Left ventricle myocardium inferior (tissue), 1 donor: ENCODE measurements around the gene EBPL. TPM values are rescaled to one million over a fixed set of nuclear protein-coding genes. Genes with fewer than 3 reads are reported as not detected.

ENCODE experiments used
- DNase-seq: peaks from one replicate; pipeline ENCODE4 v3.0.0-alpha.2; 2020
- H3K27ac ChIP-seq: fragments of 200-600 bp; replicated peaks from 2 replicates; pipeline ENCODE4 v1.8.0; 2021
- H3K27me3 ChIP-seq: fragments of 200-600 bp; 2 replicates; pipeline ENCODE4 v1.8.0; 2021; ENCODE audit warnings: low read depth
- H3K36me3 ChIP-seq: fragments of 200-600 bp; 2 replicates; pipeline ENCODE4 v1.8.0; 2021
- H3K4me1 ChIP-seq: fragments of 200-600 bp; 2 replicates; pipeline ENCODE4 v1.8.0; 2021
- H3K4me3 ChIP-seq: fragments of 200-600 bp; 2 replicates; pipeline ENCODE4 v1.8.0; 2021; ENCODE audit warnings: mild to moderate bottlenecking, moderate library complexity
- H3K9me3 ChIP-seq: fragments of 200-600 bp; replicated peaks from 2 replicates; pipeline ENCODE4 v1.8.0; 2021
- intact Hi-C: fragments of 100-400 bp; cut with micrococcal nuclease; formaldehyde crosslinking; loops from one replicate; pipeline ENCODE4 v1.11.0; 2022
- total RNA-seq: library from RNA; stranded (reverse); fragmentation: NEBNext Ultra II Directional; extraction: Animal tissue kit (Norgen Biotek cat#: 25700); gene quantifications from one replicate; pipeline ENCODE4 v1.2.1, GENCODE V29; 2021
- TF ChIP-seq, protein P1 (sequence below): fragments of 200-600 bp; IDR thresholded peaks from 2 replicates; pipeline ENCODE4 v1.8.0; 2021; ENCODE audit warnings: antibody characterized with exemption, mild to moderate bottlenecking, borderline replicate concordance
- donor health status: DM: no; HTN: yes; CAD: no; lungs with severe emphysema.

Gene EBPL
- total RNA-seq, 1 donor from 2014 or later, result 6.0 TPM

DNA sequence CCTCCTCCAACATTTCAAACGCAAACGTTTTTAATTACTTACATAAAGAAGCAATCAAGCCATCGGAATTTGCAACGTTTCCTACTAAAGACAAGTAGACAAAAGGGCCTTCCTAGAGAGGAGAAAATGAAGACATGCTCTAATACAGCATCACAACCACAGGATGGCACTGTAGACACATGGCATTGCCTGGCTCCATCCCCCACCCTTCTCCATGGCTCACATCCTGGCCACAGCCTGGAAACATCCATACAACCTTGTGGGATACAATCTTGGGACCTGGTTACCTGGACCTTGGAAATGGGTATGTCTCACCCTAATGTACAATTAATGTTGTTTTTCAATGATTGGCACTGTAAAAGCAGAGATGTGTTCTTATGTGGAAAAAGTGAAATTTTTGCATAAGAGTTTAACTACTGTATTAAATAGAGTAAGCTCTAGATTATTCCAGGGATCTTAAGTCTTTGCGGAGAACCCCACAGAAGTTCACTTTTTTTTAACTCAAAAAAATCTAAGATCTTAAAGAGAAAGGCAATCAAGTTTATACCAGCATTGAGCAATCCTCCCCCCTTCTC is 21.5 kb downstream of the EBPL start:
- intact Hi-C loops, result loop anchor here (5.0 kb wide), 1 partner anchor 172 kb away; no protein-coding TSS in a partner anchor
- TF ChIP-seq, protein P1, sequence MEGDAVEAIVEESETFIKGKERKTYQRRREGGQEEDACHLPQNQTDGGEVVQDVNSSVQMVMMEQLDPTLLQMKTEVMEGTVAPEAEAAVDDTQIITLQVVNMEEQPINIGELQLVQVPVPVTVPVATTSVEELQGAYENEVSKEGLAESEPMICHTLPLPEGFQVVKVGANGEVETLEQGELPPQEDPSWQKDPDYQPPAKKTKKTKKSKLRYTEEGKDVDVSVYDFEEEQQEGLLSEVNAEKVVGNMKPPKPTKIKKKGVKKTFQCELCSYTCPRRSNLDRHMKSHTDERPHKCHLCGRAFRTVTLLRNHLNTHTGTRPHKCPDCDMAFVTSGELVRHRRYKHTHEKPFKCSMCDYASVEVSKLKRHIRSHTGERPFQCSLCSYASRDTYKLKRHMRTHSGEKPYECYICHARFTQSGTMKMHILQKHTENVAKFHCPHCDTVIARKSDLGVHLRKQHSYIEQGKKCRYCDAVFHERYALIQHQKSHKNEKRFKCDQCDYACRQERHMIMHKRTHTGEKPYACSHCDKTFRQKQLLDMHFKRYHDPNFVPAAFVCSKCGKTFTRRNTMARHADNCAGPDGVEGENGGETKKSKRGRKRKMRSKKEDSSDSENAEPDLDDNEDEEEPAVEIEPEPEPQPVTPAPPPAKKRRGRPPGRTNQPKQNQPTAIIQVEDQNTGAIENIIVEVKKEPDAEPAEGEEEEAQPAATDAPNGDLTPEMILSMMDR, result peak; percentile 74

DNA sequence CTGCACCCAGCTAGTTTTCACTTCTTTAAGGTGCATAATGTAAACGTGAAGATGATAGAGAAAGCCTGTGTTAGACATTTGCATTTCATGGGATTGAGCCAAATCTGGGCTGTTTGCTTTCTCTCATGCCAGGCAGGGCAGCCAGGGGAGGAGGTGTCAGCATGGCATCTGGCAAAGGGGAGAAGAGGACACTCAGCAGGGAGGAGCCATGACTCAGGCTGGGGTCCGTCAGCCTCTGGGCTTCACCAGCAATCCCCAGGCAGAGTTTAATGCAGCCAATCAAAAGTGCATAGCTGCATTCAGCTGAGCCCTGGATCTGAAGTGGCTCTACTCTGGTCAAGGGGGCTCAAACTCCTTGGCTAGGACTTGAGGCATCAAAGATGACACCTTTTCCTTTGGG is 23.5 kb downstream of the EBPL start:
- H3K27me3 ChIP-seq, result no peaks in the 10 kb centered on the region
- H3K9me3 ChIP-seq, result no peaks in the 10 kb centered on the region
- TF ChIP-seq, protein P1, result no peak
- H3K36me3 ChIP-seq, result peaks cover 12% of the 10 kb centered on the region
- intact Hi-C loops, result no loop called here
- no peak for DNase-seq
- H3K4me1 ChIP-seq, result peaks cover 6% of the 10 kb centered on the region
- no peak overlapping the region for H3K27ac ChIP-seq
- no peak overlapping the region for H3K4me3 ChIP-seq

More for the DNA sequence above, 21.5 kb downstream of the EBPL start:
- Histone ChIP-seq H3K4me1 (peaks cover 6% of the 10 kb centered on the region), H3K27me3 (no peaks in the 10 kb centered on the region), H3K36me3 (peaks cover 7% of the 10 kb centered on the region), H3K27ac (no peak overlapping the region), H3K9me3 (no peaks in the 10 kb centered on the region), H3K4me3 (no peak overlapping the region)
- no peak for DNase-seq

DNA sequence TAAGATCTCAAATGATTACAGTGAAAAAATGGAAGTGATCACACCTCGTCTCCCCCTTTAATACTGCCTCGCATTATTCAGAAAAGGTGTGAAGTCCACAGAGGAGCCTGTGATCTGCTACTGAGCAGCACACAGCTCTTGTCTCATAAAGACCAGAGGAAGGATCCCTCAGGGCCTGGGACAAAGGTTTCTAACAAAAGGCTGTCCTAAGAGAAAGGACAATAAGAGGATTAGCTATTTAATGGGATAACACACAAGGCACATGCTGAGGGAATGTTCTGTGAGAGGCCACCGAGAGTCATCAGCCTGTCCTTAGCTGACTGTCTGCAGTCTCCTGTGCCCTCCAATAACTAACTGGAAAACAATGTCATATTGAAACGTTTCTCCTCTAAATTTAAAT is 26.7 kb downstream of the EBPL start:
- peaks cover 23% of the 10 kb centered on the region for H3K36me3 ChIP-seq
- H3K27me3 ChIP-seq, result no peaks in the 10 kb centered on the region
- H3K27ac ChIP-seq, result no peak overlapping the region
- H3K4me1 ChIP-seq, result no peaks in the 10 kb centered on the region
- H3K9me3 ChIP-seq, result no peaks in the 10 kb centered on the region
- DNase-seq, result no peak
- intact Hi-C loops, result no loop called here
- H3K4me3 ChIP-seq, result no peak overlapping the region
- TF ChIP-seq, protein P1, result no peak

DNA sequence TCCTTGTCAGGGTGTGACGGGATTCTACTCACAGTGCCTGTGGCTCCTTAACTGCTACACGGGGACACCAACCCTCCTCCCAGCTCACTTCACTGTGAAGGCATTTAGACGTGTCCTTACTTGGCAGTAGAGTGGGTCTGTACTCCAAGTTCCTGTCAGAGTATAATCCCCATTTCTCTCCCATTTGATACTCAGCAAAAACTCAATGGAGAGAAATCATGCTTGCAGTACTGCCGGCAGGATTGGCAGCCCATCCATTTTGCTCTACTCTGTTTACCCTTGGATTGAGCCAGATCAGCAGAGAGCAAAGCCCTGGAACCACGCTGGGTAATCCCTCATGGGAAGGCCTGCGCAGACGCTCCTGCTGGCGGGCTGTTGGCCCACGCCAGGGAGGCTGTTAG is 34.0 kb downstream of the EBPL start:
- TF ChIP-seq, protein P1, result no peak
- DNase-seq, result no peak
- peaks cover 6% of the 10 kb centered on the region for H3K36me3 ChIP-seq
- H3K9me3 ChIP-seq, result no peaks in the 10 kb centered on the region
- H3K4me1 ChIP-seq, result peaks cover 8% of the 10 kb centered on the region
- intact Hi-C loops, result no loop called here
- no peak overlapping the region for H3K4me3 ChIP-seq
- no peaks in the 10 kb centered on the region for H3K27me3 ChIP-seq
- H3K27ac ChIP-seq, result no peak overlapping the region

DNA sequence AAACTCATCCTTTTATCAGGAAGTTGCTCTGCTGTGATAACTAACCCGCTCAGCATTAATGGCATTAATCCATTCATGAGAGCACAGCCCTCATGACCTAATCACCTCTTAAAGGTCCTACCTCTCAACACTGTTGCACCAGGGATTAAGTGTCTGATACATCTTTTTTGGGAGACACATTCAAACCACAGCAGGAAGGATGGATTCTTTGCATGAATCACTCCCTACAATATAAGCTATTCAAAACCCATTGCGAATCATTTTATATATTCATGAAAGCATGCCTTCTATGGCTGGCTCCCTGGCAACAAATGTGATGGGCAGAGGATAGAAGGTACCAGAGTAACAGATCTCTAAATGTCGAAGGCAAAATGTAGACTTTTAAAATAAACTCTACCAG is 35.4 kb downstream of the EBPL start:
- Histone ChIP-seq H3K4me1 (peaks cover 8% of the 10 kb centered on the region), H3K36me3 (no peaks in the 10 kb centered on the region), H3K9me3 (no peaks in the 10 kb centered on the region), H3K27me3 (no peaks in the 10 kb centered on the region), H3K27ac (no peak overlapping the region), H3K4me3 (no peak overlapping the region)
- no peak for DNase-seq
- intact Hi-C loops, result no loop called here
- TF ChIP-seq, protein P1, result no peak
